K562 (cell line): Measurements from ENCODE around the gene KLHL6. TPM values are rescaled to one million over a fixed set of nuclear protein-coding genes. Genes with fewer than 3 reads are reported as not detected.
"Not testable (repeated sequence)": the region's sequence is repeated elsewhere in the genome, so short reads cannot be mapped to it uniquely, and the experiment has no call there.

Experiments used
- ATAC-seq: fragments of 200-7000 bp; cut with Tn5 transposase; 3 replicates; pipeline ENCODE4 v1.9.1; 2020; ENCODE audit warnings: moderate library complexity
- BruUV-seq: library from RNA; stranded (reverse); fragments of 400-500 nt; replicated peaks from 2 replicates; lab custom pipeline; 2021; lab: Mats Ljungman, UMichigan
- CTCF ChIA-PET: fragments of 300-600 bp; formaldehyde crosslinking; extraction: SDS; loops from one replicate; lab custom pipeline; 2021; ENCODE audit warnings: low intra/inter-chr PET ratio; lab: Yijun Ruan, JAX
- POLR2A ChIA-PET: fragments of 300-600, 350-650 bp; sonication (Branson Sonifier 250); formaldehyde crosslinking; extraction: SDS; loops from one replicate; lab custom pipeline; 2021; ENCODE audit warnings: antibody characterized with exemption, inconsistent platforms; lab: Yijun Ruan, JAX
- DNase-seq, 4 experiments: peaks; one replicate each; pipeline versions ENCODE4 v3.0.0 to v3.0.0-alpha.2; 2011 to 2018; ENCODE audit warnings: low spot score in 3 of 4, mixed read lengths in 3 of 4; ENCODE audit errors: extremely low read depth in 1 of 4
- FAIRE-seq: peaks from 2 replicates; lab custom pipeline; 2011; peaks lifted over from hg19 to GRCh38; lab: Jason Lieb, UNC
- H2AFZ ChIP-seq: 2 replicates; pipeline ENCODE4 v1.6.0; 2011; ENCODE audit warnings: low read depth, low read length, control low read depth, inconsistent platforms
- H3K27ac ChIP-seq: fragments of 200-600 bp; 3 replicates; pipeline ENCODE4 v1.8.0; 2011; ENCODE audit warnings: low read depth, mild to moderate bottlenecking, control low read depth, inconsistent platforms, low read length, moderate library complexity, mixed read lengths; ENCODE audit errors: extremely low read depth
- H3K27me3 ChIP-seq, 2 experiments: fragments of 300-600 bp in 1 of 2; 2 replicates in 1 of 2; 3 replicates in 1 of 2; pipeline versions ENCODE4 v1.6.0 to v1.8.0; 2011; ENCODE audit warnings: inconsistent platforms in 2 of 2, low read length in 2 of 2, mild to moderate bottlenecking in 1 of 2, mixed read lengths in 1 of 2, moderate library complexity in 1 of 2; ENCODE audit not compliant: control insufficient read depth in 2 of 2, insufficient read depth in 2 of 2
- H3K36me3 ChIP-seq: fragments of 300-600 bp; 3 replicates; pipeline ENCODE4 v1.8.0; 2011; ENCODE audit warnings: mild to moderate bottlenecking, low read length, inconsistent platforms; ENCODE audit not compliant: control insufficient read depth, insufficient read depth
- H3K4me1 ChIP-seq, 2 experiments: fragments of 200-600 bp in 1 of 2; replicated peaks in 1 of 2; 2 replicates in 1 of 2; 3 replicates in 1 of 2; pipeline versions ENCODE4 v1.5.1 to v1.8.0; 2011; ENCODE audit warnings: inconsistent platforms in 2 of 2, low read length in 2 of 2, mild to moderate bottlenecking in 1 of 2, mixed read lengths in 1 of 2, moderate library complexity in 1 of 2; ENCODE audit not compliant: control insufficient read depth in 2 of 2, insufficient read depth in 2 of 2
- H3K4me2 ChIP-seq: 2 replicates; pipeline ENCODE4 v1.6.1; 2011; ENCODE audit warnings: low read length, control low read depth, inconsistent platforms, mixed read lengths; ENCODE audit not compliant: insufficient read depth
- H3K4me3 ChIP-seq: fragments of 200-600 bp; sonication (generic), shearing (Covaris generic); 2 replicates; pipeline ENCODE4 v1.5.1; 2016; ENCODE audit warnings: control low read depth, inconsistent platforms
- H3K79me2 ChIP-seq: fragments of 200-600 bp; 3 replicates; pipeline ENCODE4 v1.8.0; 2011; ENCODE audit warnings: low read length, inconsistent platforms; ENCODE audit not compliant: control insufficient read depth, insufficient read depth
- H3K9ac ChIP-seq, 2 experiments: 2 replicates each; pipeline versions ENCODE4 v1.6.0 to v1.6.1; 2011; ENCODE audit warnings: low read depth in 2 of 2, low read length in 2 of 2, control low read depth in 1 of 2, inconsistent platforms in 1 of 2, mild to moderate bottlenecking in 1 of 2, mixed read lengths in 1 of 2; ENCODE audit not compliant: insufficient read depth in 1 of 2
- H3K9me1 ChIP-seq: one replicate; pipeline ENCODE4 v1.6.0; 2011; ENCODE audit warnings: inconsistent platforms, mild to moderate bottlenecking, low read length, moderate library complexity; ENCODE audit not compliant: control insufficient read depth, insufficient read depth
- H3K9me3 ChIP-seq: replicated peaks from 2 replicates; pipeline ENCODE4 v1.5.1; 2011; ENCODE audit warnings: low read depth, low read length, inconsistent platforms; ENCODE audit not compliant: control insufficient read depth, insufficient read depth
- H4K20me1 ChIP-seq: replicated peaks from 2 replicates; pipeline ENCODE4 v1.6.1; 2011; ENCODE audit warnings: low read length, inconsistent platforms, mixed read lengths; ENCODE audit not compliant: control insufficient read depth, insufficient read depth
- ID3 ChIP-seq, 2 experiments: fragments of 250-450 bp in 1 of 2; fragments of 450-650 bp in 1 of 2; sonication (Bioruptor Pico) in 1 of 2; IDR thresholded peaks; 2 replicates each; pipeline versions ENCODE4 v1.6.1 to v1.8.0; 2016 to 2021; ENCODE audit warnings: mild to moderate bottlenecking in 2 of 2, moderate library complexity in 2 of 2, missing compliant biosample characterization in 1 of 2, missing genetic modification characterization in 1 of 2
- PTRF ChIP-seq: fragments of 450-650 bp; IDR thresholded peaks from 2 replicates; pipeline ENCODE4 v1.6.1; 2016; ENCODE audit warnings: mild to moderate bottlenecking, missing genetic modification characterization, missing compliant biosample characterization
- PTTG1 ChIP-seq: fragments of 450-650 bp; IDR thresholded peaks from 2 replicates; pipeline ENCODE4 v1.6.1; 2016; ENCODE audit warnings: low read depth, mild to moderate bottlenecking, missing genetic modification characterization, missing compliant biosample characterization
- ZNF740 ChIP-seq, 3 experiments: fragments of 200-800 bp in 1 of 3; sonication (Bioruptor generic) in 1 of 3; sonication (generic) in 1 of 3; formaldehyde crosslinking in 1 of 3; IDR thresholded peaks; 2 replicates each; pipeline versions ENCODE4 v1.6.1 to v1.8.0; 2016 to 2022; ENCODE audit warnings: mild to moderate bottlenecking in 2 of 3, missing compliant biosample characterization in 2 of 3, missing genetic modification characterization in 2 of 3, missing genetic modification reagents in 1 of 3
- WGBS: fragments of 100-300 bp; shearing (Covaris generic); methylation state at CpG from one replicate; pipeline ENCODE4 v1.1.6; 2016; ENCODE audit warnings: low coverage, mixed read lengths; ENCODE audit not compliant: insufficient coverage; ENCODE audit errors: missing lambda C conversion rate; 5-methylcytosine and 5-hydroxymethylcytosine counted together
- in situ Hi-C: fragments of 300-500 bp; cut with MboI; formaldehyde crosslinking; loops from 4 replicates; pipeline ENCODE4 v1.15.0; 2018; ENCODE audit warnings: inconsistent platforms, mixed read lengths
- intact Hi-C: fragments of 100-400 bp; cut with micrococcal nuclease; formaldehyde crosslinking; loops from 2 replicates; pipeline ENCODE4 v1.14.2; 2022
- polyA plus RNA-seq, 8 experiments: library from polyadenylated mRNA; depleted of rRNA in 4 of 8; stranded (reverse) in 5 of 8; unstranded in 3 of 8; fragments of >200 nt; fragmentation: Nextera tagmentation in 2 of 8; fragmentation: Illumina TruSeq in 1 of 8; extraction: Ambion mirVana in 2 of 8; extraction: Trizol in 1 of 8; gene quantifications; 2 replicates each; pipeline versions ENCODE4 v1.2.1 to v1.2.3, GENCODE V29; 2011 to 2014; ENCODE audit warnings: inconsistent platforms in 1 of 8, missing spikeins in 1 of 8
- total RNA-seq, 7 experiments: library from RNA; depleted of rRNA in 6 of 7; stranded (reverse); fragments of >200 nt in 6 of 7; fragmentation: Illumina TruSeq in 2 of 7; extraction: Trizol in 2 of 7; gene quantifications; 2 replicates each; pipeline versions ENCODE4 v1.2.1 to v1.2.3, GENCODE V29; 2011 to 2021; ENCODE audit warnings: low replicate concordance in 1 of 7

KLHL6 gene
- total and polyA plus RNA-seq, 9 of the 15 experiments (the other 6 are each of a cell fraction or from before 2014, with no cell fraction given) = 0.18 to 2.1 (median 1.4) TPM

GRCh38 chr3:183511286-183512131 lies 44.0 kb downstream of the KLHL6 start:
- in situ Hi-C loops; BruUV-seq; H3K9me3 ChIP-seq; H3K9me1 ChIP-seq; POLR2A ChIA-PET; H3K4me2 ChIP-seq; H3K27ac ChIP-seq; ATAC-seq; H3K4me3 ChIP-seq; H3K36me3 ChIP-seq; CTCF ChIA-PET; DNase-seq; FAIRE-seq; H3K79me2 ChIP-seq; H3K27me3 ChIP-seq; H3K4me1 ChIP-seq; H4K20me1 ChIP-seq; H3K9ac ChIP-seq; intact Hi-C loops; TF ChIP-seq ZNF740, ID3 (CRISPR knock-in tag; IDR thresholded peaks at IDR 0.05): not testable (repeated sequence)
- H2AFZ ChIP-seq = peak overlapping the region; percentile 81
- WGBS = 33% methylated on average over 12 of the region's 14 CpGs
- TF ChIP-seq ZNF740 (tag; IDR thresholded peaks at IDR 0.05) (peak in 1 of 2 experiments; percentile 54; a peak in 1 of 4 replicates), ID3 (tag; IDR thresholded peaks at IDR 0.05) (0 out of 2 replicates have a peak, but pooled peaks have one; percentile 42), PTTG1 (tag) (0 out of 2 replicates have a peak, but pooled peaks have one; percentile 25), PTRF (tag) (0 out of 2 replicates have a peak, but pooled peaks have one; percentile 25)
